T-cell (primary cell): ENCODE measurements around the gene VMO1. TPM values are rescaled to one million over a fixed set of nuclear protein-coding genes. Genes with fewer than 3 reads are reported as not detected.
A peak's percentile ranks its signal among the peaks of the same experiment; 100 is the strongest.

Source experiments
- ATAC-seq, 4 experiments: fragments of 200-7000 bp in 3 of 4; fragments of 150-1000 bp in 1 of 4; cut with Tn5 transposase; replicated peaks in 1 of 4; 1 replicate in 3 of 4; 2 replicates in 1 of 4; pipeline ENCODE4 v1.10.0; 2021; ENCODE audit warnings: moderate library complexity in 3 of 4, mild to moderate bottlenecking in 2 of 4, moderate number of reproducible peaks in 1 of 4
- CTCF ChIA-PET, 2 donors: fragments of 300-600 bp; sonication (Branson Sonifier 250); formaldehyde crosslinking; loops; one replicate each; lab custom pipeline; 2022; ENCODE audit warnings: antibody characterized with exemption in 2 of 2; lab: Charles Lee
- POLR2A ChIA-PET, 2 donors: fragments of 300-600 bp; sonication (Branson Sonifier 250); formaldehyde crosslinking; loops; one replicate each; lab custom pipeline; 2022; ENCODE audit warnings: antibody characterized with exemption in 2 of 2; lab: Charles Lee
- DNase-seq, 35 experiments: peaks; one replicate each; pipeline versions ENCODE4 v3.0.0 to v3.0.0-alpha.2; 2013 to 2023
- H3K27ac ChIP-seq: one replicate; pipeline ENCODE4 v1.5.1; 2013; ENCODE audit warnings: low read length
- H3K27me3 ChIP-seq, 2 experiments: replicated peaks in 1 of 2; 1 replicate in 1 of 2; 2 replicates in 1 of 2; pipeline versions ENCODE4 v1.6.1 to v1.7.0; 2013; ENCODE audit warnings: low read length in 1 of 2, mixed read lengths in 1 of 2; ENCODE audit not compliant: control insufficient read depth in 2 of 2, insufficient read depth in 2 of 2; ENCODE audit errors: extremely low read depth in 1 of 2
- H3K36me3 ChIP-seq, 2 donors: 1 replicate in 1 of 2; 2 replicates in 1 of 2; pipeline versions ENCODE4 v1.6.1 to v1.7.0; 2013; ENCODE audit warnings: low read length in 1 of 2; ENCODE audit not compliant: control insufficient read depth in 2 of 2, insufficient read depth in 1 of 2; ENCODE audit errors: extremely low read depth in 1 of 2
- H3K4me1 ChIP-seq, 2 experiments: 1 replicate in 1 of 2; 2 replicates in 1 of 2; pipeline versions ENCODE4 v1.6.1 to v1.7.0; 2013; ENCODE audit warnings: low read length in 2 of 2, mixed read lengths in 1 of 2; ENCODE audit not compliant: insufficient read depth in 2 of 2, control insufficient read depth in 1 of 2; ENCODE audit errors: extremely low read depth in 1 of 2
- H3K4me3 ChIP-seq, 2 donors: 1 replicate in 1 of 2; 2 replicates in 1 of 2; pipeline versions ENCODE4 v1.5.1 to v1.7.0; 2013; ENCODE audit warnings: mild to moderate bottlenecking in 2 of 2, low read length in 1 of 2, moderate library complexity in 1 of 2; ENCODE audit not compliant: control insufficient read depth in 1 of 2; ENCODE audit errors: extremely low read depth in 1 of 2
- H3K9me3 ChIP-seq: 2 replicates; pipeline ENCODE4 v1.7.0; 2013
- H3K27ac Mint-ChIP-seq, 2 donors: one replicate each; pipeline ENCODE4 v1.8.0; 2020 to 2021; ENCODE audit warnings: mild to moderate bottlenecking in 2 of 2, mixed read lengths in 2 of 2
- H3K27me3 Mint-ChIP-seq, 2 donors: one replicate each; pipeline ENCODE4 v1.8.0; 2021 to 2022; ENCODE audit warnings: mixed read lengths in 2 of 2
- H3K36me3 Mint-ChIP-seq: one replicate; pipeline ENCODE4 v1.8.0; 2021; ENCODE audit warnings: mixed read lengths
- H3K4me1 Mint-ChIP-seq, 3 donors: one replicate each; pipeline ENCODE4 v1.8.0; 2020 to 2022; ENCODE audit warnings: mixed read lengths in 3 of 3, mild to moderate bottlenecking in 1 of 3
- H3K4me3 Mint-ChIP-seq, 3 donors: one replicate each; pipeline ENCODE4 v1.8.0; 2020 to 2022; ENCODE audit warnings: mild to moderate bottlenecking in 3 of 3, mixed read lengths in 3 of 3, moderate library complexity in 3 of 3
- H3K9me3 Mint-ChIP-seq, 3 donors: one replicate each; pipeline ENCODE4 v1.8.0; 2020 to 2022; ENCODE audit warnings: mixed read lengths in 3 of 3
- WGBS: methylation state at CpG from one replicate; pipeline ENCODE4 v1.1.5; 2013; ENCODE audit warnings: missing lambda C conversion rate; ENCODE audit not compliant: insufficient coverage; 5-methylcytosine and 5-hydroxymethylcytosine counted together
- total RNA-seq, 35 experiments: library from RNA in 6 of 35; stranded (reverse) in 6 of 35; fragments of 120-200 nt in 1 of 35; gene quantifications; one replicate each; pipeline versions ENCODE4 v1.2.1 to v1.2.4 and lab custom pipeline; 2013 to 2026

VMO1 gene
- total RNA-seq, 5 donors from 2014 or later (not counting 1 experiment from before 2014, with no cell fraction given), result 0.38 to 0.82 (median 0.59) TPM; not detected in 1

DNA sequence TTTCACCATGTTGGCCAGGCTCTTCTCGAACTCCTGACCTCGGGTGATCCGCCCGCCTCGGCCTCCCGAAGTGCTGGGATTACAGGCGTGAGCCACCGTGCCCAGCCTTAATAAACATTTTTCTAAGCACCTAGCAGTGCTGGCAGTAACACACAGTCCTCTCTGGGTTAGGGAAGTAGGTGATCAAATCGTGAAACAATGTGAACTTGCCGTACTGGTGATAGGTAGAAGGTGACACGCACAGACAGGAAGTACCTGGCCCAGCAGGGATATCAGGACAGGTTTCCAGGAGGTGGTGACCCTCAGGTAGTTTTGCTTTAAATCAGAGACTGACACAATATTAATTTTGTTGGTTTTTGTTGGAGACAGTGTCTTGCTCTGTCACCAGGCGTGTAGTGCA lies 25.3 kb upstream of the VMO1 start:
- WGBS, result 95% methylated on average over 5 of the region's 12 CpGs
- Mint-ChIP-seq H3K4me3 (no peak overlapping the region), H3K4me1 (peaks cover 0 to 15% (median 7%) of the 10 kb centered on the region in 3 donors), H3K9me3 (no peaks in the 10 kb centered on the region), H3K36me3 (peaks cover 23% of the 10 kb centered on the region), H3K27ac (no peak overlapping the region), H3K27me3 (no peaks in the 10 kb centered on the region)
- Histone ChIP-seq H3K36me3 (peaks cover 4 to 13% of the 10 kb centered on the region in 2 donors), H3K27me3 (peaks cover 0 to 4% of the 10 kb centered on the region in 2 experiments), H3K9me3 (no peaks in the 10 kb centered on the region), H3K4me1 (peaks cover under 1 to 14% of the 10 kb centered on the region in 2 experiments), H3K27ac (no peak overlapping the region), H3K4me3 (no peak overlapping the region)
- ChIA-PET CTCF (no interaction called here), POLR2A (no interaction called here)
- no peak for ATAC-seq
- DNase-seq, result no peak

DNA sequence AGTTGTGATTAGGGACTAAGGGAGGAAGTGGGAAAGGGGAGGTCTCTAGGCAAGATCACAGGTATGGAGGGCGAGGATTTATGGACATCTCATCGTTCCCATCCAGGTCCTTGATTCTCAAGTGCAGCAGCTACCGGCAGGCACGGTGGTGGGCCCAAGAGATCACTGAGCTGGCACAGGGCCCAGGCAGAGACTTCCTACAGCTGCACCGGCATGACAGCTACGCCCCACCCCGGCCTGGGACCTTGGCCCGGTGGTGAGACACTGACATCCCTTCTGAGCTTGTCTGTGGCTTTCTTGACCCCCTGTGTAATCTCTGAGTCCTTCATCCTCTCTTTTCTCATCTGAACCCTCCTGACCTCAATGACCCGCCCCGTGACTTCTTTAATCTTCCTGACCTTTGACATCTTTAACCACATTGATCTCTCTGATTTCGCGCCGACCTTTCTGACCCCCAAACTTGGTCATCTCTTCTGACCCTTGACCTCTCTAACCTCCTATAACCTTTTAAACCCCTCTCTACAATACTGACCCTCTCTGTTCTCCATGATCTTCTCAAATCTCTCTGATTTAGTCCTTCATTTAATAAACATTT lies 24.6 kb upstream of the VMO1 start:
- POLR2A ChIA-PET, result no interaction called here
- no peak overlapping the region for H3K27ac ChIP-seq
- 66% methylated on average over 13 of the region's 13 CpGs for WGBS
- Mint-ChIP-seq H3K4me3 (no peak overlapping the region), H3K9me3 (no peaks in the 10 kb centered on the region), H3K36me3 (peaks cover 23% of the 10 kb centered on the region), H3K4me1 (peaks cover 0 to 20% (median 12%) of the 10 kb centered on the region in 3 donors), H3K27ac (no peak overlapping the region), H3K27me3 (no peaks in the 10 kb centered on the region)
- H3K4me3 ChIP-seq, result no peak overlapping the region
- CTCF ChIA-PET, result no interaction called here
- no peaks in the 10 kb centered on the region for H3K9me3 ChIP-seq
- peaks cover 0 to 4% of the 10 kb centered on the region in 2 experiments for H3K27me3 ChIP-seq
- H3K36me3 ChIP-seq, result peaks cover 3 to 13% of the 10 kb centered on the region in 2 donors
- H3K4me1 ChIP-seq, result peaks cover 3 to 17% of the 10 kb centered on the region in 2 experiments
- ATAC-seq (no peak), DNase-seq (no peak)

DNA sequence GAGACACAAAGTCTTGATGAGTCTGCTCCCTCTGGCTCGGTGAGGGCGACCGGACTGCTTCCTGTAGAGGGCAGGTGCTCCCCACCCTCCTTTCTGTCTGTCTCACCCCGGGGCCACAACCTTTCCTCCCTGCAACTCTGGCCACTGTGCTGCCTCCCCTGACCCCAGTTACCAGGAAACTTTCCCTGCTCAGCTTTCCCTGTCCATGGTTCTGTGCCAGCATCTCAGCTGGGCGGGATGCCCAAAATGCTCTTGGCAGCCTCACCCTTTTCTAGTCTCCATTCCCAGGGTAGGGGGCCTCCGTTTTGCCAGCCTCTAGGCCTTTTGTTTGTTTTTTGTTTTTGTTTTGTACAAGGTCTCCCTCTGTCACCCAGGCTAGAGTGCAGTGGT lies 22.2 kb upstream of the VMO1 start:
- H3K4me3 ChIP-seq, result no peak overlapping the region
- no peak overlapping the region for H3K27ac ChIP-seq
- peak overlapping the region; percentile 70 to 79 (median 73) for H3K4me3 Mint-ChIP-seq
- ChIA-PET CTCF (interaction anchor here in 1 of 2 donors (0.6 to 1.0 kb wide), 3 partner anchors 18 to 962 kb away, joined by 3 to 4 read pairs (median 4); partner anchors contain the start of genes ARRB2 and NCBP3), POLR2A (no interaction called here)
- ATAC-seq (no peak), DNase-seq (no peak)
- H3K4me1 Mint-ChIP-seq, result peaks cover 0 to 22% (median 12%) of the 10 kb centered on the region in 3 donors
- peaks cover 15% of the 10 kb centered on the region for H3K36me3 Mint-ChIP-seq
- 78% methylated on average over 4 of the region's 6 CpGs for WGBS
- peak overlapping the region in 1 of 2 donors; percentile 6 for H3K27ac Mint-ChIP-seq
- H3K27me3 ChIP-seq, result no peaks in the 10 kb centered on the region
- H3K27me3 Mint-ChIP-seq, result no peaks in the 10 kb centered on the region
- no peaks in the 10 kb centered on the region for H3K9me3 Mint-ChIP-seq
- no peaks in the 10 kb centered on the region for H3K9me3 ChIP-seq
- H3K36me3 ChIP-seq, result peaks cover 0 to 13% of the 10 kb centered on the region in 2 donors
- H3K4me1 ChIP-seq, result peaks cover 3 to 17% of the 10 kb centered on the region in 2 experiments

- peaks cover 15% of the 10 kb centered on the region for H3K36me3 Mint-ChIP-seq
- Histone ChIP-seq H3K36me3 (peaks cover 0 to 13% of the 10 kb centered on the region in 2 donors), H3K9me3 (no peaks in the 10 kb centered on the region), H3K27ac (no peak overlapping the region), H3K4me3 (peak overlapping the region in 1 of 2 donors; percentile 57), H3K4me1 (peaks cover 3 to 17% of the 10 kb centered on the region in 2 experiments), H3K27me3 (no peaks in the 10 kb centered on the region)
- ATAC-seq (no peak), DNase-seq (no peak)
- 45% methylated on average over 17 of the region's 32 CpGs for WGBS
- CTCF ChIA-PET, result interaction anchor here in 1 of 2 donors (1.0 kb wide), 2 partner anchors 17 to 98 kb away, joined by 3 to 4 read pairs; partner anchors contain the start of gene ARRB2
- peak overlapping the region; percentile 70 to 79 (median 73) for H3K4me3 Mint-ChIP-seq
- H3K27me3 Mint-ChIP-seq, result no peaks in the 10 kb centered on the region
- H3K27ac Mint-ChIP-seq, result no peak overlapping the region
- H3K4me1 Mint-ChIP-seq, result peaks cover 0 to 22% (median 12%) of the 10 kb centered on the region in 3 donors
- POLR2A ChIA-PET, result no interaction called here
- H3K9me3 Mint-ChIP-seq, result no peaks in the 10 kb centered on the region
These were observed 21.6 kb upstream of the VMO1 start for GRCh38 chr17:4807605-4808377.

DNA sequence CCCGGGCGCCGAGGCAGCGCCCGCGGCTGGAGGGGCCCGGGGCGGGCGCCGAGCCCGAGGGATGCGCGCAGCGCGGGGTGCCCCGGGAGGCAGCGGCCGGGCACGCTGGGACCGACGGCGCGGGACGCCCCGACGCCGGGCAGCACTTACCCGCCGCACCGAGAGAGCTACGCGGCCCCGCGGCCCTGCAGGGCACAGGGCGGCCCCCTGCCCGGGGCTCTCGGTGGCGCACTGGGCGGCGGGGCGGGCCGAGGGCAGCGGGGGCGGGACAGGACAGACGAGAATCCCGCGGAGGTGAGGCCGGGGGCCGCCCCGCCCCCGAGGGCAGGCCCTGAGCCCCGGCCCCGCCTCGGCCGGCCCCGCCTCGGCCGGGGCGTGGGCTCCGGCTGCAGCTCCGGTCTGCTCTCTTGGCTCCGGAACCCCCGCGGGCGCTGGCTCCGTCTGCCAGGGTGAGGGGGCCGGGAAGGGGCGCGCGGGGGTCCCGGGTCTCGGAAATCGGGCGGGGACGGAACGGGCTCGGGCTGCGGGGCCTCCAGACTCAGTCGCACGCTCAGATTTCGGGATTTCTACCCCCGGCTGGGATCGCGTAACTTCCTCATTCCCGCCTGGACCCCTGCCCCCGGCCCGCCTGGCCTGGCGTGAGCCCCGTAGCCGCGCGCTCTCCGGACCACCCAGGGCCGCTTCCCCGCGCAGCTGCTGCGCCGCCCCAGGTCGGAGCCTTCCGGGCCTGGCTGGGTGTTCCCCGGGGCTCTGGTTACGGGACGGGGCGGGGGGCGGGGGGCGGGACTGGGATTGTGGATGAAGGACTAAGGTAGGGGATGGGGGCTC lies 20.8 kb upstream of the VMO1 start, which contains the start of gene PLD2:
TSS of gene PLD2 (plus strand) at position 376 of the 828 bp plus-strand sequence. CDS start 621 bp downstream, outside the sequence.
- Histone ChIP-seq H3K4me3 (peak within 1 kb of the TSS; percentile 57 to 69), H3K27me3 (no peaks in the 10 kb centered on the region), H3K9me3 (no peaks in the 10 kb centered on the region), H3K27ac (peak within 1 kb of the TSS; percentile 63), H3K4me1 (peaks cover 3 to 17% of the 10 kb centered on the region in 2 experiments), H3K36me3 (peaks cover 0 to 13% of the 10 kb centered on the region in 2 donors)
- Mint-ChIP-seq H3K4me3 (peak within 1 kb of the TSS; percentile 72 to 80 (median 73)), H3K27ac (peak within 1 kb of the TSS in 1 of 2 donors; percentile 4), H3K27me3 (no peaks in the 10 kb centered on the region), H3K4me1 (peaks cover 0 to 22% (median 12%) of the 10 kb centered on the region in 3 donors), H3K9me3 (no peaks in the 10 kb centered on the region), H3K36me3 (peaks cover 15% of the 10 kb centered on the region)
- ChIA-PET CTCF (interaction anchor here in 1 of 2 donors (0.8 to 1.0 kb wide), 2 partner anchors 16 to 97 kb away, joined by 3 to 4 read pairs; partner anchors contain the start of gene ARRB2), POLR2A (interaction anchor here in 1 of 2 donors (0.9 kb wide), 1 partner anchor 92 kb away, joined by 3 read pairs; the partner anchor contains the start of gene C17orf107)
- DNase-seq (peak; percentile 63 to 90 (median 78)), ATAC-seq (peak; percentile 98 to 100 (median 98))
- under 1% methylated on average over 90 of the region's 106 CpGs for WGBS
